IMR-90 (cell line): Measurements from ENCODE around the gene IQSEC3. TPM values are rescaled to one million over a fixed set of nuclear protein-coding genes. Genes with fewer than 3 reads are reported as not detected.
A peak's percentile ranks its signal among the peaks of the same experiment; 100 is the strongest.

Source experiments
- ATAC-seq: fragments of 200-7000 bp; cut with Tn5 transposase; 2 replicates; pipeline ENCODE4 v1.9.1; 2020; ENCODE audit warnings: low read depth, mild to moderate bottlenecking, moderate library complexity
- BruUV-seq: library from RNA; stranded (reverse); fragments of 400-500 nt; replicated peaks from 2 replicates; lab custom pipeline; 2021; lab: Mats Ljungman, UMichigan
- CTCF ChIA-PET: fragments of 300-600 bp; formaldehyde crosslinking; extraction: SDS; loops from one replicate; lab custom pipeline; 2021; ENCODE audit warnings: antibody characterized with exemption; lab: Yijun Ruan, JAX
- POLR2A ChIA-PET: fragments of 300-600 bp; sonication (Branson Sonifier 250); formaldehyde crosslinking; loops from one replicate; lab custom pipeline; 2022; ENCODE audit warnings: antibody characterized with exemption; ENCODE audit not compliant: unreplicated experiment; lab: Charles Lee
- DNase-seq: peaks from one replicate; pipeline ENCODE4 v3.0.0; 2013
- H2AFZ ChIP-seq: replicated peaks from 2 replicates; pipeline ENCODE3; 2013; ENCODE audit warnings: low read length, mild to moderate bottlenecking; ENCODE audit not compliant: poor library complexity
- H2AK5ac ChIP-seq: 2 replicates; pipeline ENCODE4 v1.6.1; 2013; ENCODE audit warnings: low read depth, low read length, inconsistent platforms
- H2AK9ac ChIP-seq: replicated peaks from 2 replicates; pipeline ENCODE3; 2013; ENCODE audit warnings: mild to moderate bottlenecking, low read depth, low read length, moderate library complexity; ENCODE audit not compliant: poor library complexity
- H2BK120ac ChIP-seq: 2 replicates; pipeline ENCODE4 v1.6.1; 2013; ENCODE audit warnings: low read depth, low read length, inconsistent platforms
- H2BK15ac ChIP-seq: 3 replicates; pipeline ENCODE4 v1.6.1; 2013; ENCODE audit warnings: low read depth, low read length, inconsistent platforms
- H2BK20ac ChIP-seq: 2 replicates; pipeline ENCODE4 v1.6.1; 2013; ENCODE audit warnings: low read depth, mild to moderate bottlenecking, inconsistent platforms, low read length, moderate library complexity
- H2BK5ac ChIP-seq: 2 replicates; pipeline ENCODE4 v1.6.1; 2013; ENCODE audit warnings: mild to moderate bottlenecking, low read depth, low read length, inconsistent platforms; ENCODE audit not compliant: poor library complexity, severe bottlenecking
- H3K14ac ChIP-seq: replicated peaks from 2 replicates; pipeline ENCODE4 v1.6.1; 2013; ENCODE audit warnings: low read depth, low read length, inconsistent platforms
- H3K18ac ChIP-seq: 2 replicates; pipeline ENCODE4 v1.6.1; 2013; ENCODE audit warnings: low read depth, low read length, control low read depth
- H3K23ac ChIP-seq: 2 replicates; pipeline ENCODE4 v1.6.1; 2013; ENCODE audit warnings: low read depth, low read length, inconsistent platforms
- H3K27ac ChIP-seq: 2 replicates; pipeline ENCODE4 v1.5.1; 2013; ENCODE audit warnings: mild to moderate bottlenecking, control low read depth, low read length; ENCODE audit not compliant: insufficient read depth
- H3K27me3 ChIP-seq: 2 replicates; pipeline ENCODE4 v1.6.1; 2013; ENCODE audit warnings: low read length; ENCODE audit not compliant: control insufficient read depth, insufficient read depth
- H3K36me3 ChIP-seq: 2 replicates; pipeline ENCODE4 v1.6.1; 2013; ENCODE audit warnings: low read length, mixed read lengths; ENCODE audit not compliant: control insufficient read depth, insufficient read depth
- H3K4ac ChIP-seq: 2 replicates; pipeline ENCODE4 v1.6.1; 2013; ENCODE audit warnings: low read depth, low read length, inconsistent platforms
- H3K4me1 ChIP-seq: 2 replicates; pipeline ENCODE4 v1.6.1; 2013; ENCODE audit warnings: low read length, mixed read lengths; ENCODE audit not compliant: control insufficient read depth, insufficient read depth
- H3K4me2 ChIP-seq: 2 replicates; pipeline ENCODE4 v1.6.1; 2013; ENCODE audit warnings: low read depth, mild to moderate bottlenecking, control low read depth, low read length, moderate library complexity
- H3K4me3 ChIP-seq: 2 replicates; pipeline ENCODE4 v1.5.1; 2013; ENCODE audit warnings: low read depth, mild to moderate bottlenecking, control low read depth, low read length, moderate library complexity; ENCODE audit not compliant: insufficient read depth
- H3K56ac ChIP-seq: 2 replicates; pipeline ENCODE4 v1.6.1; 2013; ENCODE audit warnings: low read length, inconsistent platforms; ENCODE audit not compliant: insufficient read depth; ENCODE audit errors: extremely low read depth
- H3K79me1 ChIP-seq, 2 experiments: 2 replicates each; pipeline ENCODE4 v1.6.1; 2013; ENCODE audit warnings: low read length in 2 of 2, inconsistent platforms in 1 of 2, low read depth in 1 of 2
- H3K9ac ChIP-seq: 2 replicates; pipeline ENCODE4 v1.6.1; 2013; ENCODE audit warnings: low read depth, low read length, control low read depth
- H3K9me1 ChIP-seq: 2 replicates; pipeline ENCODE4 v1.6.1; 2013; ENCODE audit warnings: low read length, inconsistent platforms; ENCODE audit not compliant: insufficient read depth
- H3K9me3 ChIP-seq: 2 replicates; pipeline ENCODE4 v1.6.1; 2013; ENCODE audit warnings: low read length; ENCODE audit not compliant: control insufficient read depth, insufficient read depth
- H4K20me1 ChIP-seq: 2 replicates; pipeline ENCODE4 v1.6.1; 2013; ENCODE audit warnings: low read length, inconsistent platforms; ENCODE audit not compliant: insufficient read depth
- H4K5ac ChIP-seq: 2 replicates; pipeline ENCODE4 v1.6.1; 2013; ENCODE audit warnings: mild to moderate bottlenecking, low read depth, low read length, control low read depth
- H4K8ac ChIP-seq, 2 experiments: 2 replicates each; pipeline ENCODE4 v1.6.1; 2013; ENCODE audit warnings: low read depth in 2 of 2, low read length in 2 of 2, control low read depth in 1 of 2, inconsistent platforms in 1 of 2
- H4K91ac ChIP-seq: 2 replicates; pipeline ENCODE4 v1.6.1; 2013; ENCODE audit warnings: low read depth, low read length, inconsistent platforms; ENCODE audit not compliant: insufficient read depth
- BHLHE40 ChIP-seq: fragments of 150-350 bp; IDR thresholded peaks from 2 replicates; pipeline ENCODE4 v1.6.1; 2016; ENCODE audit warnings: mild to moderate bottlenecking, low read depth, low read length
- CEBPB ChIP-seq: IDR thresholded peaks from 2 replicates; pipeline ENCODE4 v1.6.1; 2012; ENCODE audit warnings: low read depth, low read length, improper control_type of control experiment
- CHD1 ChIP-seq: IDR thresholded peaks from 2 replicates; pipeline ENCODE4 v1.6.1; 2012; ENCODE audit warnings: low read depth, low read length, improper control_type of control experiment
- FOS ChIP-seq: fragments of 150-350 bp; IDR thresholded peaks from 2 replicates; pipeline ENCODE4 v1.6.1; 2016; ENCODE audit warnings: low read depth, low read length
- MAFK ChIP-seq: IDR thresholded peaks from 2 replicates; pipeline ENCODE4 v1.6.1; 2012; ENCODE audit warnings: low read depth, low read length, improper control_type of control experiment
- MAZ ChIP-seq: IDR thresholded peaks from 2 replicates; pipeline ENCODE4 v1.6.1; 2012; ENCODE audit warnings: low read depth, mild to moderate bottlenecking, low read length, improper control_type of control experiment, moderate library complexity, borderline replicate concordance
- MXI1 ChIP-seq: IDR thresholded peaks from 2 replicates; pipeline ENCODE4 v1.6.1; 2012; ENCODE audit warnings: low read depth, mild to moderate bottlenecking, low read length, moderate library complexity, borderline replicate concordance
- POLR2A ChIP-seq: IDR thresholded peaks from 2 replicates; pipeline ENCODE4 v1.6.1; 2012; ENCODE audit warnings: mild to moderate bottlenecking, low read depth, low read length
- RAD21 ChIP-seq: IDR thresholded peaks from 2 replicates; pipeline ENCODE4 v1.6.1; 2012; ENCODE audit warnings: low read length, improper control_type of control experiment
- RCOR1 ChIP-seq: IDR thresholded peaks from 2 replicates; pipeline ENCODE4 v1.6.1; 2012; ENCODE audit warnings: mild to moderate bottlenecking, low read length, improper control_type of control experiment; ENCODE audit not compliant: insufficient replicate concordance
- RFX5 ChIP-seq: IDR thresholded peaks from 2 replicates; pipeline ENCODE4 v1.8.0; 2012; ENCODE audit warnings: low read depth, mild to moderate bottlenecking, low read length, moderate library complexity
- SMC3 ChIP-seq: fragments of 150-350 bp; IDR thresholded peaks from 2 replicates; pipeline ENCODE4 v1.6.1; 2016; ENCODE audit warnings: low read depth, mild to moderate bottlenecking, antibody characterized with exemption, low read length, moderate library complexity
- WGBS, 2 experiments: methylation state at CpG; one replicate each; pipeline versions ENCODE4 v1.1.5 to v1.1.7; 2013; ENCODE audit warnings: missing lambda C conversion rate in 2 of 2; ENCODE audit not compliant: insufficient read length in 1 of 2; ENCODE audit errors: extremely low coverage in 2 of 2; 5-methylcytosine and 5-hydroxymethylcytosine counted together
- dilution Hi-C: fragments of 300-500 bp; cut with HindIII; formaldehyde crosslinking; loops from one replicate; pipeline ENCODE4 v1.14.3; 2018; ENCODE audit warnings: low sequenced_read_pairs; ENCODE audit not compliant: unreplicated experiment
- in situ Hi-C: fragments of 300-500 bp; cut with MboI; formaldehyde crosslinking; loops from 3 replicates; pipeline ENCODE4 v1.14.3; 2019; ENCODE audit warnings: low sequenced_read_pairs, inconsistent platforms, mixed read lengths
- intact Hi-C: fragments of 100-400 bp; cut with micrococcal nuclease; formaldehyde crosslinking; loops from 2 replicates; pipeline ENCODE4 v1.10.0; 2022
- polyA plus RNA-seq, 3 experiments: library from polyadenylated mRNA; depleted of rRNA; stranded (reverse); fragments of >200 nt; gene quantifications; 2 replicates each; pipeline ENCODE4 v1.2.3, GENCODE V29; 2012; ENCODE audit warnings: low replicate concordance in 1 of 3
- total RNA-seq: library from RNA; depleted of rRNA; stranded (reverse); fragments of >200 nt; gene quantifications from 2 replicates; pipeline ENCODE4 v1.2.3, GENCODE V29; 2012
- TF ChIP-seq, protein P1 (sequence below): conservative IDR thresholded peaks from 2 replicates; pipeline ENCODE4 v1.5.1; 2012; ENCODE audit warnings: mild to moderate bottlenecking, low read depth, low read length, improper control_type of control experiment
- TF ChIP-seq, protein P2 (sequence below): fragments of 150-350 bp; IDR thresholded peaks from 2 replicates; pipeline ENCODE4 v1.6.1; 2016; ENCODE audit warnings: low read depth, mild to moderate bottlenecking, low read length, moderate library complexity, borderline replicate concordance
- TF ChIP-seq, protein P3 (sequence below): fragments of 150-350 bp; IDR thresholded peaks from 2 replicates; pipeline ENCODE4 v1.6.1; 2017; ENCODE audit warnings: mild to moderate bottlenecking, antibody characterized with exemption, low read length, low read depth

IQSEC3 gene
- total and polyA plus RNA-seq, 2 of the 4 experiments (the other 2 are of a cell fraction), result 0.10 TPM; not detected in 1

DNA sequence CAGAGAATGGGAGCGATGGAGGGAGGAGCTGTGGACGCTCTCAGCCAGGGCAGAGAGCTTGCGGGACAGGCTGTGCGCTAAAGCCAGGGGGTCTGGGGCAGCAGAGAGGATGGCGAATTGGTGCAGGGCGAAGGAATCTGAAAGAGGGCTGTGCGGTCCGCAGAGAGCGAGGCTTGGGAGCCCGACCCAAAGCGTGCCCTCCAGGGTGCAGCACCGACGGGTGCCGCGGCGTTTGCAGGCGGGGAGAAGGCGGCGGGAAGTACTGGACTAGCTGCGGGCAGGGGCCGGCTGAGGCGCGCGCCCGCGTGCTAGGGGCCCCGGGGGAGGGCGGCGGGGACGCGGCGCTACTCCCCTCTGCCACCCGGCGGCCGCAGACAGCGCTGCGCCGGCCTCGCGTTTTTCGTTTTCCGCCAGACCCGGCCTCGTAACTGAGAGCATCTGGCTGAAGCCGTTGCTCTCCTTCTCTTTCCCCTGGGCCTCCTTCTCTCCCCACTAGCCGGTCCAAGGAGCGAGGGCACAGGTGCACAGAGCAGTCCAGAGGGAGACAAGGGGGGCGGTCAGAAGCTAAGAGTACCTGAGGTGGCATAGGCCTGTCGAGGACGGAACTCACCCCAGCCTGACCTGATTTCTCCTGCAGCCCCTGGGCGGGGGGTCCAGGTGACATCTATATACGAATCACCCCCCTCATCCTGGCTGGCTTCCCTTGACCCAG is 122.5 kb downstream of the IQSEC3 start:
- H2BK20ac ChIP-seq, result no peak overlapping the region
- peak overlapping the region; percentile 89 for H3K4me2 ChIP-seq
- ChIA-PET POLR2A (no interaction called here), CTCF (interaction anchor here (1.2 kb wide), 1 partner anchor 9 kb away, joined by 3 read pairs; no protein-coding TSS in a partner anchor)
- H2AK9ac ChIP-seq, result peak overlapping the region; percentile 69
- no peak overlapping the region for H3K18ac ChIP-seq
- H2AK5ac ChIP-seq, result no peak overlapping the region
- no peak overlapping the region for H3K14ac ChIP-seq
- H3K9me3 ChIP-seq, result peaks cover 2% of the 10 kb centered on the region; the same call in 1 of the 2 replicates
- WGBS, 2 experiments, result 9% methylated on average over 38 of the region's 52 CpGs; no CpG with 5 or more reads in 1 of the 2 experiments
- no peak overlapping the region for H3K23ac ChIP-seq
- peaks cover 34% of the 10 kb centered on the region for H3K27me3 ChIP-seq
- H4K8ac ChIP-seq, result peak overlapping the region in 1 of 2 experiments; percentile 78; a peak in 1 of 4 replicates
- H4K91ac ChIP-seq, result no peak overlapping the region
- no peak overlapping the region for H2BK120ac ChIP-seq
- no peaks in the 10 kb centered on the region for H4K20me1 ChIP-seq
- no peak overlapping the region for H2BK15ac ChIP-seq
- no peak overlapping the region for H3K56ac ChIP-seq
- H3K4ac ChIP-seq, result peak overlapping the region; percentile 53; the same call in 1 of the 2 replicates
- H3K9me1 ChIP-seq, result no peaks in the 10 kb centered on the region
- no TSS peak for BruUV-seq
- in situ Hi-C loops (no loop called here), intact Hi-C loops (no loop called here), dilution Hi-C loops (no loop called here)
- peak; percentile 45 for DNase-seq
- H4K5ac ChIP-seq, result peak overlapping the region; percentile 16; the same call in 1 of the 2 replicates
- H3K4me1 ChIP-seq, result 0 out of 2 replicates have a peak, but pooled peaks cover 2% of the 10 kb centered on the region
- H2BK5ac ChIP-seq, result no peak overlapping the region
- H3K27ac ChIP-seq, result no peak overlapping the region
- peak overlapping the region; percentile 50 for H3K9ac ChIP-seq
- ATAC-seq, result peak; percentile 98
- H3K79me1 ChIP-seq, result no peaks in the 10 kb centered on the region
- H2AFZ ChIP-seq, result peak overlapping the region; percentile 92
- H3K4me3 ChIP-seq, result peak overlapping the region; percentile 46
- H3K36me3 ChIP-seq, result no peaks in the 10 kb centered on the region
- TF ChIP-seq MAFK (no peak), RCOR1 (no peak), MAZ (peak; percentile 80; the same call in 1 of the 2 replicates), SMC3 (peak; percentile 78), FOS (no peak), CHD1 (no peak), MXI1 (no peak), POLR2A (no peak), BHLHE40 (no peak), RAD21 (peak; percentile 71), RFX5 (no peak), CEBPB (no peak)
- TF ChIP-seq, protein P1, sequence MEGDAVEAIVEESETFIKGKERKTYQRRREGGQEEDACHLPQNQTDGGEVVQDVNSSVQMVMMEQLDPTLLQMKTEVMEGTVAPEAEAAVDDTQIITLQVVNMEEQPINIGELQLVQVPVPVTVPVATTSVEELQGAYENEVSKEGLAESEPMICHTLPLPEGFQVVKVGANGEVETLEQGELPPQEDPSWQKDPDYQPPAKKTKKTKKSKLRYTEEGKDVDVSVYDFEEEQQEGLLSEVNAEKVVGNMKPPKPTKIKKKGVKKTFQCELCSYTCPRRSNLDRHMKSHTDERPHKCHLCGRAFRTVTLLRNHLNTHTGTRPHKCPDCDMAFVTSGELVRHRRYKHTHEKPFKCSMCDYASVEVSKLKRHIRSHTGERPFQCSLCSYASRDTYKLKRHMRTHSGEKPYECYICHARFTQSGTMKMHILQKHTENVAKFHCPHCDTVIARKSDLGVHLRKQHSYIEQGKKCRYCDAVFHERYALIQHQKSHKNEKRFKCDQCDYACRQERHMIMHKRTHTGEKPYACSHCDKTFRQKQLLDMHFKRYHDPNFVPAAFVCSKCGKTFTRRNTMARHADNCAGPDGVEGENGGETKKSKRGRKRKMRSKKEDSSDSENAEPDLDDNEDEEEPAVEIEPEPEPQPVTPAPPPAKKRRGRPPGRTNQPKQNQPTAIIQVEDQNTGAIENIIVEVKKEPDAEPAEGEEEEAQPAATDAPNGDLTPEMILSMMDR, result peak; percentile 85
- TF ChIP-seq, protein P2, sequence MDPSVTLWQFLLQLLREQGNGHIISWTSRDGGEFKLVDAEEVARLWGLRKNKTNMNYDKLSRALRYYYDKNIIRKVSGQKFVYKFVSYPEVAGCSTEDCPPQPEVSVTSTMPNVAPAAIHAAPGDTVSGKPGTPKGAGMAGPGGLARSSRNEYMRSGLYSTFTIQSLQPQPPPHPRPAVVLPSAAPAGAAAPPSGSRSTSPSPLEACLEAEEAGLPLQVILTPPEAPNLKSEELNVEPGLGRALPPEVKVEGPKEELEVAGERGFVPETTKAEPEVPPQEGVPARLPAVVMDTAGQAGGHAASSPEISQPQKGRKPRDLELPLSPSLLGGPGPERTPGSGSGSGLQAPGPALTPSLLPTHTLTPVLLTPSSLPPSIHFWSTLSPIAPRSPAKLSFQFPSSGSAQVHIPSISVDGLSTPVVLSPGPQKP, result no peak
- TF ChIP-seq, protein P3, sequence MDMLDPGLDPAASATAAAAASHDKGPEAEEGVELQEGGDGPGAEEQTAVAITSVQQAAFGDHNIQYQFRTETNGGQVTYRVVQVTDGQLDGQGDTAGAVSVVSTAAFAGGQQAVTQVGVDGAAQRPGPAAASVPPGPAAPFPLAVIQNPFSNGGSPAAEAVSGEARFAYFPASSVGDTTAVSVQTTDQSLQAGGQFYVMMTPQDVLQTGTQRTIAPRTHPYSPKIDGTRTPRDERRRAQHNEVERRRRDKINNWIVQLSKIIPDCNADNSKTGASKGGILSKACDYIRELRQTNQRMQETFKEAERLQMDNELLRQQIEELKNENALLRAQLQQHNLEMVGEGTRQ, result no peak
